Motor neuron (in vitro differentiated cells): Measurements from ENCODE around the gene RAD9A. TPM values are rescaled to one million over a fixed set of nuclear protein-coding genes. Genes with fewer than 3 reads are reported as not detected.
A peak's percentile ranks its signal among the peaks of the same experiment; 100 is the strongest.

Source experiments
- ATAC-seq, 8 experiments: fragments of 200-7000 bp; cut with Tn5 transposase; replicated peaks in 6 of 8; 2 replicates each; pipeline ENCODE4 v1.8.0; 2021; ENCODE audit warnings: mild to moderate bottlenecking in 8 of 8, moderate library complexity in 8 of 8
- H3K27ac ChIP-seq, 2 donors: fragments of 250-450 bp; sonication (Bioruptor Pico); 2 replicates each; pipeline ENCODE4 v1.9.0; 2021; ENCODE audit warnings: antibody characterized with exemption in 2 of 2, mild to moderate bottlenecking in 2 of 2, moderate library complexity in 1 of 2
- H3K4me1 ChIP-seq, 2 donors: fragments of 250-450 bp; sonication (Bioruptor Pico); replicated peaks in 1 of 2; 2 replicates each; pipeline ENCODE4 v1.6.1; 2021; ENCODE audit warnings: antibody characterized with exemption in 2 of 2, mild to moderate bottlenecking in 2 of 2, moderate library complexity in 1 of 2
- H3K4me3 ChIP-seq, 5 donors: fragments of 250-450 bp; sonication (Bioruptor Pico); 2 replicates each; pipeline ENCODE4 v1.9.0; 2021; ENCODE audit warnings: antibody characterized with exemption in 5 of 5, mild to moderate bottlenecking in 5 of 5, moderate library complexity in 4 of 5
- WGBS, 10 experiments: fragments of 450-650 bp; shearing (Covaris generic); methylation state at CpG; one replicate each; pipeline ENCODE4 v1.0.0; 2022; 5-methylcytosine and 5-hydroxymethylcytosine counted together
- in situ Hi-C, 9 experiments: fragments of 400-800 bp; cut with MboI; loops; one replicate each; pipeline ENCODE4 v1.15.0; 2021; ENCODE audit warnings: low sequenced_read_pairs in 9 of 9, low pct_unique_long_range_greater_than_20kb in 2 of 9; ENCODE audit not compliant: unreplicated experiment in 9 of 9
- total RNA-seq, 8 experiments: library from RNA; unstranded; fragments of 300-600 nt; gene quantifications; 2 replicates each; pipeline versions ENCODE4 v1.2.3 to v1.2.4, GENCODE V29; 2022

RAD9A gene
- total RNA-seq, 8 experiments from 2014 or later = 4.0 to 25.5 (median 16.2) TPM

- WGBS, 10 experiments = 41 to 88% (median 69%) methylated on average over 4 to 13 of the region's 14 CpGs; no CpG with 5 or more reads in 1 of the 10 experiments
- in situ Hi-C loops = no loop called here
- Histone ChIP-seq H3K27ac (no peak overlapping the region), H3K4me3 (no peak overlapping the region), H3K4me1 (peaks cover 0 to 13% of the 10 kb centered on the region in 2 donors)
- ATAC-seq = no peak
Measured at GRCh38 chr11:67365736-67366444, 25.9 kb upstream of the RAD9A start.

GRCh38 chr11:67366546-67366945, 25.2 kb upstream of the RAD9A start:
- ATAC-seq = peak in 4 of 8 experiments; percentile 13 to 31 (median 24)
- WGBS, 10 experiments = 20 to 90% (median 70%) methylated on average over 1 to 5 of the region's 8 CpGs; no CpG with 5 or more reads in 4 of the 10 experiments
- Histone ChIP-seq H3K4me1 (peaks cover 4 to 20% of the 10 kb centered on the region in 2 donors), H3K27ac (no peak overlapping the region), H3K4me3 (no peak overlapping the region)
- in situ Hi-C loops = no loop called here

DNA sequence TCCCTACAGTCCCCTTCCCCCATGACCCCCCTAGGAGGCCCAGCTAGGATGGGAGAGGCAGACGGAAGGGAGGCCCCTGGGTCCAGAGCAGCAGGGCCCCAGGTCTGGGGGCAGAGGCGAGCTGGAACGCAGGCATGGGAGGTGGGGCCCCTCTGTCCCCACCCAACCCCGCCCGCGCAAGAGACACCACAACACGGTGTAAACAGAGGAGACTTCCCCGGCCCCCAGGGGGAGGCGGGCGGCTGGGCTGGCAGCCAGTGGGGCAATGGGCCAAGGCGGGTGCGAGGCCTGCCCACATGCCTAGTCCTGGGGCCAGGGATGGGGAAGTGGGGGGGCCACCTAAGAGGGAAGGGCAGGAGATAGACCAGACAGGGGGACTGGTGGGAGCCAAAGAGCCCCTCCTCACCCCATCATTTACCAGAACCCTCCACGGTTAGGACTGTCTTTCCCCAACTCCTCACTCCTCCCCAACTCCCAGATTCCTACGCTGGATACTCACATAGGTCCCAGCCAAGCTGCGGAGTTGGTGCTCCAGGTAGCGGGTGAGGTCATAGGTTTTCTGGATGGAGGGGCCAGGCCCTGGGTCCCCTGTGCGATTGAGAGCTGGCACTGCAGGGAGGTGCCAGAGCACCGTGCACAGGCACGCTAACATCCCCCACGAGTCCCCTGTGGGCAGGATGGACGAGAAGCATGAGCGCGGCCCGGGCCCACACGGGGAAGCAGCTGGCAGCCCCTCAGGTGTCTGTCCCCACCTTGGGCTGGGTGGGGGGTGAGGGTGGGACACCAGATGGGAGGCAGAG, 24.6 kb upstream of the RAD9A start:
- Histone ChIP-seq H3K27ac (no peak overlapping the region), H3K4me3 (no peak overlapping the region), H3K4me1 (peaks cover 11 to 26% of the 10 kb centered on the region in 2 donors)
- ATAC-seq = peak in 4 of 8 experiments; percentile 14 to 62 (median 29)
- in situ Hi-C loops = no loop called here
- 92 to 100% (median 100%) methylated on average over 1 to 2 of the region's 25 CpGs; no CpG with 5 or more reads in 7 of the 10 experiments for WGBS, 10 experiments

GRCh38 chr11:67367761-67368227, 24.0 kb upstream of the RAD9A start:
- in situ Hi-C loops = no loop called here
- Histone ChIP-seq H3K4me1 (peaks cover 11 to 27% of the 10 kb centered on the region in 2 donors), H3K27ac (no peak overlapping the region), H3K4me3 (no peak overlapping the region)
- no peak for ATAC-seq
- 50 to 89% methylated on average over 1 to 3 of the region's 7 CpGs; no CpG with 5 or more reads in 8 of the 10 experiments for WGBS, 10 experiments

DNA sequence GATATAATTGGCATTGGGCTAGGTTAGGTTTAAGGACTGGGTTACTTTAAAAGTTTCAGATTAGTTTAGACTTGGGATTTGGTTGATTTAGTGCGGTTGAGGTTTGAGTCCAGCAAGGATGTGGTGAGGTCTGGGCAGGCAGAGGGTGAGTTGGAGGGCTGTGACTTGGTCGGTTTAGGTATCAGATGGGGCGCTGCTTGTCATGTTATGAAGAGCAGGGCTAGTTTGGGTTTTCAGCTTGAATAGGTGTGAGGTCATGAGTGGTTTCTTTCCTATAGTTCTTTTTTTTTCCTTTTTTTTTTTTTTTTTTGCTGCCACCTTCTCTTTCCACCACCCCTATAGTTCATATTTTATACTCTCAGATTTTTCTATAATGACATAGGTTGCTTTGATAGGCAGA, 23.2 kb upstream of the RAD9A start:
- in situ Hi-C loops = no loop called here
- ATAC-seq = no peak
- WGBS, 10 experiments = 57 to 93% (median 87%) methylated on average over 1 to 3 of the region's 3 CpGs; no CpG with 5 or more reads in 2 of the 10 experiments
- peaks cover 12 to 27% of the 10 kb centered on the region in 2 donors for H3K4me1 ChIP-seq
- no peak overlapping the region for H3K27ac ChIP-seq
- H3K4me3 ChIP-seq = no peak overlapping the region

GRCh38 chr11:67369275-67369674, 22.5 kb upstream of the RAD9A start:
- WGBS, 10 experiments = 78 to 80% methylated on average over 3 to 6 of the region's 8 CpGs; no CpG with 5 or more reads in 8 of the 10 experiments
- ATAC-seq = no peak
- Histone ChIP-seq H3K27ac (no peak overlapping the region), H3K4me3 (no peak overlapping the region), H3K4me1 (peaks cover 18 to 28% of the 10 kb centered on the region in 2 donors)
- in situ Hi-C loops = no loop called here

DNA sequence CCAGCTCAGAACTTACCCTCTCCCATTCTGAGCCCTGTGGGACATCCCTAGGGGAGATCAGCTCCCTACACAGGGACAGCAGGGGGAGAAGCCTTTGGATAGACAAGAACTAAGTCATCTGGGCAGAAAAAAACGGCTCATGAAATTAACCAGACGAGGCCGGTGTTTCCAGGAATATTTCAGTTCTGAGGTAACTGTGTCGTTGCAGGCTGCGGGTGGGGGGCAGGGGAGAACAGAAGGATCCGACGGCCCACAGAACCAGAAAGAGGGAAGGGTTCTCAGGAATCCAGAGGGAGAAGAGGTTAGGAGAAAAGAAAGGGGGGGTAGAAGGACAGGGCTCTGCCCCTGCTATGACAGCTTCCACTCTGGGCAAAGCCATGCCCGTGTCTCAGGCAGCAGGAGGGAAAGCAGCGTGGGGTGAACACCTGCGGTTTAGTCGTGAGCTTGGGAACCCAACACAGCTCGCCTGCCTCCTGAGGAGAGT, 21.9 kb upstream of the RAD9A start:
- H3K27ac ChIP-seq = peak overlapping the region in 1 of 2 donors; percentile 35
- H3K4me3 ChIP-seq = no peak overlapping the region
- in situ Hi-C loops = no loop called here
- ATAC-seq = no peak
- H3K4me1 ChIP-seq = peaks cover 24 to 34% of the 10 kb centered on the region in 2 donors
- WGBS, 10 experiments = 30 to 81% (median 60%) methylated on average over 2 to 4 of the region's 12 CpGs; no CpG with 5 or more reads in 5 of the 10 experiments

DNA sequence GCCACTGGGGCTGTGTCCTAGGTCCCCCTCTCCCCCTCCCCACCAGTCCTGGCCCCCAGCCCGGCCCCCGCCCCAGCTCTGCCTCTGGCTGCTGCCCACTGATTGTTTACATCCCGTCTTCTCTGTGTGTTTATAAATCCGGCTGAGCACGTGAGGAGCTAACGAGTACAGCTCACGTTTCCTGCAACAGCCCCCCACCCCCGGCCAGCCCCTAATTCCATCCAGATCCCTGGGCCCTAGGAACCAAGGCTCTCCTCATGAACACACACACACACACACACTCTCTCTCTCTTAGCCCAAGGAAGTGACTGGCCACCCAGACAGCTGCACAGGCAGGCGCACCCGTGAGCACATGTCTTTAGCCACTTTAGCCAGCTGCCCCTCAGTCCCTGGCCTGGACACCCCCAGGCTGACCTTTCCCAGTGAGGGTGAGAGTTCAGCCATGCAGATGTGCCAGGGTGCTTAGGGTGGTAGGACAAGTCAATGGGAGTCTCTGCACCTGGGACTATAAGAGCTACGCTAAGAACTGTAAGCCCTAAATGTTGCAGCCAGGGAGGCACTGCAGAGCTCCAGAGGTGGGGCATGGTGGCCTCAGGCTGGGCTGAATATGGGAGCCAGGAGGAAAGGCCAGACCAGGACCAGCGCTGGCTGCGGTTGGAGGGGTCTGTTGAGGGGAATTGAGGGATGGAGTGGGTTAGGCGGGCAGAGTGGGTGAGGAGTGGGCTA, 21.3 kb upstream of the RAD9A start:
- Histone ChIP-seq H3K4me3 (no peak overlapping the region), H3K27ac (peak overlapping the region in 1 of 2 donors; percentile 37), H3K4me1 (peaks cover 24 to 36% of the 10 kb centered on the region in 2 donors)
- 79 to 94% methylated on average over 2 to 6 of the region's 14 CpGs; no CpG with 5 or more reads in 8 of the 10 experiments for WGBS, 10 experiments
- peak in 2 of 8 experiments; percentile 0 to 1 for ATAC-seq
- in situ Hi-C loops = no loop called here

DNA sequence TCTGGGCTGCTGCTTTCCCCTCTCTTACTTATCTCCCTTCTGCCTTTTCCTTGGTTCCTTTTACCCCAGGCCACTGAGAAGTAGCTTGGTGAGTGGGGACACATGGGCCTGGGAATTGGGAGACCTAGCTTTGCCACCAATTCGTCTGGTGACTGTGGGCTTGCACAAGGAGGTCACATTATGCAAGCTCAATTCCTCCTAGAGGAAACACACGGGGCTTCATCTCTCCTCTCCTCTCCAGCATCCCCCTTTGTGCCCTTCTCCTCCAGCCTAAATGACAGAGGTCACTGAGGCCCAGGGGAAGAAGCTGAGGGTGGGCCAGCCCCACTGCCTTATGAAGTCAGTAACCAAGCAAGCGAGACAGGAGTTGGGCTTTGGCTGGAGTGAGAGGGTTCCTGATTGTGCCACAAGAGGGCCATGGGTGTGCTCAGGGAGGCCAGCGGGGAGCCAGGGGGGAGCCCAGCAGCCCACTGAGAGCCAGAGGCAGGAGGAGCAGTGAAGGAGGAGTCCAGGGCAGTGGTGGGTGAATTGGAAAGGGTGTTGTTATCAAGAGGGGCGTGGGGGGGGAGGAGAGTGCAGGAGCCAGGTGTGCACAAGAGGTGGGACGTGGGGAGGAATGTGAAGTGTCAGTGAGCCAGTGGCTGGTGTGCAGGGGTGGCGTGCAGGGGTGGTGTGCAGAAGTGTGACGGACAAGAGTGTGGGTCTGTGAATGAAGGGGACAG, 20.4 kb upstream of the RAD9A start:
- H3K4me1 ChIP-seq = peaks cover 24 to 43% of the 10 kb centered on the region in 2 donors
- peak in 4 of 8 experiments; percentile 0 to 10 (median 4) for ATAC-seq
- H3K4me3 ChIP-seq = peak overlapping the region in 2 of 5 donors; percentile 51 to 57
- in situ Hi-C loops = no loop called here
- no peak overlapping the region for H3K27ac ChIP-seq
- WGBS, 10 experiments = 33 to 63% (median 49%) methylated on average over 1 to 2 of the region's 8 CpGs; no CpG with 5 or more reads in 6 of the 10 experiments

GRCh38 chr11:67371911-67372320, 19.9 kb upstream of the RAD9A start:
- in situ Hi-C loops = no loop called here

GRCh38 chr11:67372321-67372992, 19.3 kb upstream of the RAD9A start:
- Histone ChIP-seq H3K4me1 (peaks cover 24 to 43% of the 10 kb centered on the region in 2 donors), H3K27ac (peak overlapping the region in 1 of 2 donors; percentile 86), H3K4me3 (peak overlapping the region; percentile 49 to 57 (median 53))
- in situ Hi-C loops = no loop called here
- peak; percentile 5 to 44 (median 32) for ATAC-seq
- no CpG with 5 or more reads among the region's 78 CpGs for WGBS, 10 experiments

More at GRCh38 chr11:67371911-67372320, 19.9 kb upstream of the RAD9A start:
- H3K4me1 ChIP-seq = peaks cover 24 to 43% of the 10 kb centered on the region in 2 donors
- peak overlapping the region in 1 of 2 donors; percentile 86 for H3K27ac ChIP-seq
- ATAC-seq = no peak
- 40% methylated on average over 1 of the region's 16 CpGs; no CpG with 5 or more reads in 9 of the 10 experiments for WGBS, 10 experiments
- H3K4me3 ChIP-seq = peak overlapping the region; percentile 49 to 57 (median 53)
